DND-41 (cell line): ENCODE results near the gene RASGRP2.

Source experiments
- ATAC-seq: fragments of 200-7000 bp; cut with Tn5 transposase; 3 replicates; pipeline ENCODE4 v1.9.1; 2021; ENCODE audit warnings: low read depth; ENCODE audit not compliant: insufficient read depth
- DNase-seq: peaks from one replicate; pipeline ENCODE4 v3.0.0-alpha.2; 2020
- H2AFZ ChIP-seq: 2 replicates; pipeline ENCODE4 v1.6.0; 2012; ENCODE audit warnings: low read depth, low read length
- H3K27ac ChIP-seq: 2 replicates; pipeline ENCODE4 v1.5.1; 2012; ENCODE audit warnings: low read length, inconsistent platforms
- H3K27me3 ChIP-seq: fragments of 200-600 bp; sonication (generic); 2 replicates; pipeline ENCODE4 v1.6.0; 2012; ENCODE audit warnings: low read length, mild to moderate bottlenecking, inconsistent platforms; ENCODE audit not compliant: insufficient read depth, poor library complexity
- H3K36me3 ChIP-seq: 2 replicates; pipeline ENCODE4 v1.5.1; 2012; ENCODE audit warnings: low read length, inconsistent platforms; ENCODE audit not compliant: insufficient read depth
- H3K4me1 ChIP-seq: 2 replicates; pipeline ENCODE4 v1.5.1; 2012; ENCODE audit warnings: mild to moderate bottlenecking, low read length; ENCODE audit not compliant: insufficient read depth
- H3K4me2 ChIP-seq: 2 replicates; pipeline ENCODE4 v1.6.0; 2012; ENCODE audit warnings: mild to moderate bottlenecking, moderate library complexity, low read length, inconsistent platforms; ENCODE audit not compliant: insufficient read depth
- H3K4me3 ChIP-seq, 2 experiments: fragments of 200-600 bp in 1 of 2; shearing (Covaris generic) in 1 of 2; 2 replicates each; pipeline ENCODE4 v1.5.1; 2012 to 2016; ENCODE audit warnings: inconsistent platforms in 2 of 2, low read length in 2 of 2, mild to moderate bottlenecking in 2 of 2, low read depth in 1 of 2, moderate library complexity in 1 of 2
- H3K79me2 ChIP-seq: 2 replicates; pipeline ENCODE4 v1.6.0; 2012; ENCODE audit warnings: low read length, inconsistent platforms; ENCODE audit not compliant: insufficient read depth
- H3K9ac ChIP-seq: 2 replicates; pipeline ENCODE4 v1.6.0; 2012; ENCODE audit warnings: low read depth, mild to moderate bottlenecking, inconsistent platforms, low read length, moderate library complexity
- H3K9me3 ChIP-seq: 2 replicates; pipeline ENCODE4 v1.5.1; 2012; ENCODE audit warnings: low read length, moderate library complexity, mild to moderate bottlenecking, inconsistent platforms; ENCODE audit not compliant: insufficient read depth, severe bottlenecking
- H4K20me1 ChIP-seq: 2 replicates; pipeline ENCODE4 v1.6.0; 2012; ENCODE audit warnings: low read length; ENCODE audit not compliant: insufficient read depth
- EZH2 ChIP-seq: IDR thresholded peaks from 3 replicates; pipeline ENCODE4 v1.6.1; 2012; ENCODE audit warnings: borderline replicate concordance, low read depth, mild to moderate bottlenecking, moderate library complexity, low read length, inconsistent platforms; ENCODE audit not compliant: severe bottlenecking
- TF ChIP-seq, protein P1 (sequence below): IDR thresholded peaks from 2 replicates; pipeline ENCODE4 v1.5.1; 2012; ENCODE audit warnings: borderline replicate concordance, low read length, moderate library complexity, mild to moderate bottlenecking; ENCODE audit not compliant: poor library complexity, severe bottlenecking; ENCODE audit errors: extremely low read depth

The RASGRP2 gene

DNA sequence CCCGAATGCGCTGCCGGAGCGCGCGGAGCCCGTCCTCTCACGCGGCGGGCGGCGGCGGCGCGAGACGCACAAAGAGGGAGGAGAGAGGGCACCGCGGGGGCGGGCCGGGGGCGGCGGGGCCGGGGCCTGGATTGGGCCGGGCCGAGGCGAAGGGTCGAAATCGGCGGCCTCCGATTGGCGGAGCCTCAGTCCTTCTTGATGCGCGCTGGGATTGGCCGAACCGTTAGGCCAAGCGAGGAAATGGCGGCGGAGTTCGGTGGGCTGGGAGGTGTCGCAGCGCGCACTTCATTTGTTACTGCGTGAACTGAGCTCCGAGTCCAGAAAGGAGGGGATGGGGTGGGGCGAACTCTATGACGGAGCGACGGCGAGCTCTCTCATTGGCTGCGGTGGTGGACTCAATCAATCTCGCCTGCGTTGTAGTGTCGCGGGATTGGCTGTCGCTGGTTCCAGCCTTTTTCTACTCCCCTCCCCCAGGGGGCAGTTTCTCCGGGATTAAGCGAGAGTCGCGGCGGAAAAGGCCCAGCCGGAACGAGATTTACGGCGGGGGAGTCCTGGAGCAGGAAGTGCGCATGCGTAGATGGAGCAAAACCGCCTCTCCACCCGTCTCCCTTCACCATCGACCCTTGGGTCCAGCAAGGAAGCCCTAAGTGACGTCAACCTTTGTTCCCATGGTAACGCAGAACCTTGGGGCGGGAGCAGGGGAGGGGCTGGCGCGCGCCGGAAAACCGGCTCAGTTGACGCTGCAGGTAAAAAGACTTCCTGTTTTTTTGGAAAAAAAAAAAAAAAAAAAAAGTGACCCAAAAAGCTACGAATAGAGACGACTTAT, 34.7 kb upstream of the RASGRP2 start, which contains the start of gene SF1:
Gene SF1 (minus strand): TSS at position 70 of the 826 bp plus-strand sequence. CDS start 150 bp downstream, outside the sequence.
- peak within 1 kb of the TSS; percentile 96 for H3K27ac ChIP-seq
- H3K79me2 ChIP-seq: peaks cover 51% of the 10 kb centered on the region
- peak within 1 kb of the TSS; percentile 97 for H3K9ac ChIP-seq
- DNase-seq (peak; percentile 100), ATAC-seq (peak; percentile 92)
- TF ChIP-seq, protein P1, sequence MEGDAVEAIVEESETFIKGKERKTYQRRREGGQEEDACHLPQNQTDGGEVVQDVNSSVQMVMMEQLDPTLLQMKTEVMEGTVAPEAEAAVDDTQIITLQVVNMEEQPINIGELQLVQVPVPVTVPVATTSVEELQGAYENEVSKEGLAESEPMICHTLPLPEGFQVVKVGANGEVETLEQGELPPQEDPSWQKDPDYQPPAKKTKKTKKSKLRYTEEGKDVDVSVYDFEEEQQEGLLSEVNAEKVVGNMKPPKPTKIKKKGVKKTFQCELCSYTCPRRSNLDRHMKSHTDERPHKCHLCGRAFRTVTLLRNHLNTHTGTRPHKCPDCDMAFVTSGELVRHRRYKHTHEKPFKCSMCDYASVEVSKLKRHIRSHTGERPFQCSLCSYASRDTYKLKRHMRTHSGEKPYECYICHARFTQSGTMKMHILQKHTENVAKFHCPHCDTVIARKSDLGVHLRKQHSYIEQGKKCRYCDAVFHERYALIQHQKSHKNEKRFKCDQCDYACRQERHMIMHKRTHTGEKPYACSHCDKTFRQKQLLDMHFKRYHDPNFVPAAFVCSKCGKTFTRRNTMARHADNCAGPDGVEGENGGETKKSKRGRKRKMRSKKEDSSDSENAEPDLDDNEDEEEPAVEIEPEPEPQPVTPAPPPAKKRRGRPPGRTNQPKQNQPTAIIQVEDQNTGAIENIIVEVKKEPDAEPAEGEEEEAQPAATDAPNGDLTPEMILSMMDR: peak; percentile 26
- TF ChIP-seq EZH2: no peak
- peak within 1 kb of the TSS; percentile 82 for H3K4me3 ChIP-seq
- peak within 1 kb of the TSS; percentile 86 for H2AFZ ChIP-seq
- H3K4me2 ChIP-seq: peak within 1 kb of the TSS; percentile 83
- no peaks in the 10 kb centered on the region for H3K27me3 ChIP-seq
- peaks cover 39% of the 10 kb centered on the region for H3K36me3 ChIP-seq
- H3K9me3 ChIP-seq: no peaks in the 10 kb centered on the region
- H3K4me1 ChIP-seq: peaks cover 45% of the 10 kb centered on the region
- peaks cover 39% of the 10 kb centered on the region for H4K20me1 ChIP-seq

DNA sequence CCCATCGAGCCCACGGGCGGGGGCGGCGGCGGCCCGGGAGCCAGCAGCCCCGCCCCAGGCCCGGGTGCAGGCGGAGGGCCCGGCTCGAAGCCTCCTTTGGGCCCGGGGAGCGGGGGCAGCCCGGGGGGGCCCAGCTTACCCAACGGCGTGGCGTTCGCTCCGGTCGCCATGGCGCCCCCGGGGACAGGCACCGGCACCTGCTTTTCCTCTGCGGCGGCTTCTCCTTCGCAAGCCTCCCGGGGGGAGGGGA, 34.2 kb upstream of the RASGRP2 start:
- Histone ChIP-seq H3K27me3 (no peaks in the 10 kb centered on the region), H3K4me1 (peaks cover 51% of the 10 kb centered on the region), H3K4me3 (peak overlapping the region; percentile 60 to 82; a peak in 3 of 4 replicates), H3K4me2 (peak overlapping the region; percentile 38), H2AFZ (no peak overlapping the region), H3K9ac (peak overlapping the region; percentile 97), H3K79me2 (peaks cover 56% of the 10 kb centered on the region), H3K27ac (peak overlapping the region; percentile 91), H3K36me3 (peaks cover 44% of the 10 kb centered on the region), H4K20me1 (peaks cover 44% of the 10 kb centered on the region), H3K9me3 (no peaks in the 10 kb centered on the region)
- DNase-seq: no peak
- no peak for ATAC-seq
- TF ChIP-seq EZH2: no peak
- TF ChIP-seq, protein P1: no peak

DNA sequence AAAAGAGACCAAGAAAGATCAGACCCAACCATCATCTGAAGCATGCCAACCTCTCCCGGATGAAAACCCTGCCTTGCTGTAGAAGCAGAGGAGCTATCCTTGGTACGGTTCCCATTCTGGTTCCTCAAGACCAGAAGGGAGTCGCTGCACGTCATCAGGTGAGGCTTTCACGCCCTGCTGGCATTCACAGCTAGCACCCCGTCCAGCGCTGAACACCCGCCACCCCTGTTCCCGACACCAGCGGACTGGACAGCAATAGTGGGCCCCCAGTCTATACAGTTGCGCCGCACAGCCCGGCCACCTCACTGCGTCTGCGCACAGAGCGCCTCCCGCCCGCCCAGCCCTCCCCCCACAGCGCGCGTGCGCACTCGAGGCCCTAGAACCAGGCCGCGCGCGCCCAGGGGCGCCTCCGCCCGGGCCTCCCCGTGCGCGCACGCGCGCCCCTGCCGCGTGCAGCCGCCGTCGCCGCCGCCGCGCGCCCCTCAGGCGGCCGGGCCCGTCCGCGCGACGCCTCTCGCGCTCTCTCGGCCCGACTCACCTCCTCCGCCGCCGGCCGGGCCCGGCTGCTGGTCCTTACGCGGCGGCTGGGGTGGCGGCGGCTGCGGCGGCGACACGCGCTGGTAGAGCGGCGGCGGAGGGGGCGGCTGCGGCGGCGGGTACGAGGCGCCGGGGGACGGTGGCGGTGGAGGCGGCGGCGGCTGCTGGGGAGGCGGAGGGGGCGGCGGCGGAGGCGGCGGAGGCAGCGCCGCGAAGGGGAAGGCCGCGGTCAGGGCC, 33.7 kb upstream of the RASGRP2 start:
- H3K27me3 ChIP-seq: no peaks in the 10 kb centered on the region
- H3K4me2 ChIP-seq: peak overlapping the region; percentile 83
- H3K9ac ChIP-seq: peak overlapping the region; percentile 97
- peak overlapping the region; percentile 82 for H3K4me3 ChIP-seq
- TF ChIP-seq, protein P1: no peak
- TF ChIP-seq EZH2: no peak
- H3K79me2 ChIP-seq: peaks cover 61% of the 10 kb centered on the region
- H3K4me1 ChIP-seq: peaks cover 52% of the 10 kb centered on the region
- peak overlapping the region; percentile 91 for H3K27ac ChIP-seq
- ATAC-seq (no peak), DNase-seq (peak; percentile 77)
- peaks cover 49% of the 10 kb centered on the region for H3K36me3 ChIP-seq
- peaks cover 49% of the 10 kb centered on the region for H4K20me1 ChIP-seq
- no peaks in the 10 kb centered on the region for H3K9me3 ChIP-seq
- no peak overlapping the region for H2AFZ ChIP-seq
